Nephron progenitor cell (in vitro differentiated cells): ENCODE data around the gene GRB7.
"Not testable (repeated sequence)": the region's sequence is repeated elsewhere in the genome, so short reads cannot be mapped to it uniquely, and the experiment has no call there.

Source experiments
- DNase-seq: peaks from one replicate; pipeline ENCODE4 v3.0.0; 2021
- H3K27ac Mint-ChIP-seq: 2 replicates; pipeline ENCODE4 v1.8.0; 2021; ENCODE audit warnings: mild to moderate bottlenecking, moderate library complexity, mixed read lengths
- H3K27me3 Mint-ChIP-seq: 2 replicates; pipeline ENCODE4 v1.8.0; 2021; ENCODE audit warnings: mild to moderate bottlenecking, low read depth, mixed read lengths; ENCODE audit not compliant: poor library complexity
- H3K36me3 Mint-ChIP-seq: 2 replicates; pipeline ENCODE4 v1.8.0; 2021; ENCODE audit warnings: low read depth, mixed read lengths
- H3K4me1 Mint-ChIP-seq: 2 replicates; pipeline ENCODE4 v1.8.0; 2021; ENCODE audit warnings: mixed read lengths
- H3K4me3 Mint-ChIP-seq: 2 replicates; pipeline ENCODE4 v1.8.0; 2021; ENCODE audit warnings: mild to moderate bottlenecking, moderate library complexity, mixed read lengths
- H3K9me3 Mint-ChIP-seq: 2 replicates; pipeline ENCODE4 v1.8.0; 2021; ENCODE audit warnings: mild to moderate bottlenecking, moderate library complexity, mixed read lengths
- CTCF ChIP-seq: fragments of 200-600 bp; sonication (generic); IDR thresholded peaks from 2 replicates; pipeline ENCODE4 v1.5.0; 2021; ENCODE audit warnings: antibody characterized with exemption

GRB7 gene

GRCh38 chr17:39745335-39746144 lies 7.8 kb downstream of the GRB7 start:
- no peaks in the 10 kb centered on the region for H3K36me3 Mint-ChIP-seq
- no peaks in the 10 kb centered on the region for H3K9me3 Mint-ChIP-seq
- DNase-seq, result no peak
- peaks cover 40% of the 10 kb centered on the region for H3K27me3 Mint-ChIP-seq
- no peak for TF ChIP-seq CTCF
- H3K27ac Mint-ChIP-seq, result no peak overlapping the region
- no peak overlapping the region for H3K4me3 Mint-ChIP-seq
- H3K4me1 Mint-ChIP-seq, result peaks cover 14% of the 10 kb centered on the region

DNA sequence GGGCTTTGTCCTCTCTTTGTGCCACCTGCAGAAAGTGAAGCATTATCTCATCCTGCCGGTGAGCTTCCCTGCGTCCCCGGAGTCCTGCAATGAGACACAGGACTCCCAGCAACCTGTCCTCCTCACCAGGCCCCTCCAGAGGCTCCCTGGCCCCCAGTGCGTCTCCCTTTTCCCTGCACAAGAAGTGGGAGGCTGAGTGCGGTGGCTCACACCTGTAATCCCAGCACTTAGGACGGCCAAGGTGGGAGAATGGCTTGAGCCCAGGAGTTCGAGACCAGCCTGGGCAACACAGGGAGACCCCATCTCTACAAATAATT lies 8.4 kb downstream of the GRB7 start:
- no peak overlapping the region for H3K4me3 Mint-ChIP-seq
- H3K36me3 Mint-ChIP-seq, result no peaks in the 10 kb centered on the region
- peaks cover 9% of the 10 kb centered on the region for H3K4me1 Mint-ChIP-seq
- H3K27me3 Mint-ChIP-seq, result peaks cover 35% of the 10 kb centered on the region
- H3K9me3 Mint-ChIP-seq, result no peaks in the 10 kb centered on the region
- H3K27ac Mint-ChIP-seq, result no peak overlapping the region
- TF ChIP-seq CTCF, result no peak
- no peak for DNase-seq

DNA sequence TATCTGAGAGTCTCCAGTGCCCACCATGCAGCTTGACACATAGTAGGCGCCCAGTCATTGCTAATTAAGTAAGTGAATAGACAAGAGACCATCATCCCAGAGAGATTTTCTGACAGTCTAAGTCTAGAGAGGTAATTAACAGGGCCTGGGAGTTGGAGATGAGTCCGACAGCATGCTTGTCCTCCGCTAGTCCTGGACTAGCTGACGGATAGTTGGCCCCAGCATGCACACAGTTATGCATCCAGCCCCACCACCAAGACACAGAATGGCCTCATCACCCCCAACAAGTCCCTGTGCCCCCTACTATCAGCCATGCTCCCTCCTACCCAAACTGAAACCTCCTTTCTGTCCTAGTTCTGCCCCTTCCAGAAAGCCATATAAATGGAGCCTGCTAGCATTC lies 10.0 kb downstream of the GRB7 start:
- H3K27me3 Mint-ChIP-seq, result peaks cover 23% of the 10 kb centered on the region
- no peaks in the 10 kb centered on the region for H3K36me3 Mint-ChIP-seq
- peaks cover 19% of the 10 kb centered on the region for H3K4me1 Mint-ChIP-seq
- no peaks in the 10 kb centered on the region for H3K9me3 Mint-ChIP-seq
- H3K4me3 Mint-ChIP-seq, result no peak overlapping the region
- TF ChIP-seq CTCF, result no peak
- no peak for DNase-seq
- H3K27ac Mint-ChIP-seq, result no peak overlapping the region

GRCh38 chr17:39748444-39749034 lies 10.8 kb downstream of the GRB7 start:
- DNase-seq, H3K27ac Mint-ChIP-seq: not testable (repeated sequence)
- H3K4me1 Mint-ChIP-seq, result peaks cover 27% of the 10 kb centered on the region

DNA sequence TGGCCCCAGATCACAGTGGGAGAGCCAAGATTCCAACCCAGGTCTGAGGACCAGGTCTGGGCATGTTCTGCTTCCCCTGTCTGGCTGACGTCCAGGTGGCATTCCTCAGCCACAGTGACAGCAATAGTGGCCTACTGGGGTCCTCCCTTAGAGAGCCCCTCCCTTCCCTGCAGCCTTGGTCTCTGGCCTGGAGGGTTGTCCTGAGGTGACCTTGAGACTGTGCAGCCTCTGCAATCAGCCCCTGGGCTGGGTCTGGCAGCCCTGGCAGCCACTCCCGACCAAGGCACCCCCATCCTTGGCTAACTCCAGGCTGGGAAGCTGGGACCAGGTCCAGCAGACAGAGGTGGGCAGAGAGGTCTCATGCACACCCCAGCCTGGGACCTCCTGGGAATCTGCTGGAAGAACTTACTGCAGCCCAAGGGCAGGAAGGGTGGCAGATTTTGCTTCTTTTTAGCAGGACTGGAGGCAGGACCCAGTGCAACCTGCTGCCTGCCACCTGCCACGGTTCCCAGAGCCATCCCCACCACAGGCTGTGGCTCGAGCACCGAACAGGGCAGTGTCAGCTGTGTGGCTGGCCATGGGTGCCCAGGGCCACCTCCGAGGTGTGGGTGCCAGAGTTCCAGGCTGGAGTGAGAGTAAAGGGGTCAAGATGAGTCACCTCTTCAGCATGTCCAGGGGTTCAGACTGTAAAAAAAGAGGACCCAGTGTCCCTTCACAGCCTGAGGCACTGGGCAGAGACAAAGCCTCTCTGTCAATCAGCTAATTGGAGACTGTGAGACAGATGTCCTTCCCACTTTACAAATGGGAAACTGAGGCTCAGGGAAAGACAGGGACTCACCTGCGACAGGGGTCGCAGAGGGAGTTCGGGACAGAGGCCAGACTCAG lies 12.6 kb downstream of the GRB7 start:
- Mint-ChIP-seq H3K9me3 (no peaks in the 10 kb centered on the region), H3K27me3 (peaks cover 19% of the 10 kb centered on the region), H3K27ac (no peak overlapping the region), H3K4me1 (peaks cover 33% of the 10 kb centered on the region), H3K4me3 (no peak overlapping the region), H3K36me3 (no peaks in the 10 kb centered on the region)
- no peak for DNase-seq
- TF ChIP-seq CTCF, result no peak

More at GRCh38 chr17:39748444-39749034, 10.8 kb downstream of the GRB7 start:
- not testable (repeated sequence) for H3K4me3 Mint-ChIP-seq, H3K36me3 Mint-ChIP-seq, H3K9me3 Mint-ChIP-seq
- H3K27me3 Mint-ChIP-seq, result peaks cover 19% of the 10 kb centered on the region

DNA sequence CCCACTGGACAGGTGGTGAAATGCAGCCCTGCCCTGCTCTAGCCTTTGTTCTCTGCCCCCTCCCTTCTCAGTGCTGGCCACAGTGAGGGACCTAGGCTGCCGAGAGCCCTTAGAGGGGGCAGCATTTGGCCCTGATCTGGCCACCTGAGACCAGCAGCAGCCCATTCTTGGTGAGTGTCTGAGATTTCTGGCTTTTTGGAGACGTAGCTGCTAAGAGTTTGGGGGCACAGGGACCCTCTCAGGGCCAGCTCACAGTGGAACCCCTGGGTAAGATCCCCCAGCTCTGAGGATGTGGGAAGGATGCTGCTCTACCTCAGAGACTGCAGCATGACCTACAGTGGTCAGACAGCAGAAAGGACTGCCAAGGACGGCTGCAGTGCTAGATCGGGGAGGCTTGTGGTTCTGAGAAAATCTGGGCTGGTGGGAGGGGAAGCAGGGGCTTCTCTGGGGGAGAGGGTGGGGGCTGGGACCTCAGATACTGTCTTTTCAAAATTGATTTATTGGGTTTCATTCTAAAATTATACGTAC lies 13.3 kb downstream of the GRB7 start:
- H3K27me3 Mint-ChIP-seq, result peaks cover 20% of the 10 kb centered on the region
- no peaks in the 10 kb centered on the region for H3K36me3 Mint-ChIP-seq
- H3K27ac Mint-ChIP-seq, result no peak overlapping the region
- DNase-seq, result no peak
- TF ChIP-seq CTCF, result no peak
- peaks cover 40% of the 10 kb centered on the region for H3K4me1 Mint-ChIP-seq
- H3K9me3 Mint-ChIP-seq, result no peaks in the 10 kb centered on the region
- no peak overlapping the region for H3K4me3 Mint-ChIP-seq
